Right ventricle myocardium inferior (tissue), 1 donor: ENCODE results near the gene NDOR1. TPM values are rescaled to one million over a fixed set of nuclear protein-coding genes. Genes with fewer than 3 reads are reported as not detected.
"Not testable (repeated sequence)": the region's sequence is repeated elsewhere in the genome, so short reads cannot be mapped to it uniquely, and the experiment has no call there.

Experiments
- ATAC-seq: fragments of 200-7000 bp; cut with Tn5 transposase; one replicate; pipeline ENCODE4 v1.9.1; 2020; ENCODE audit warnings: mild to moderate bottlenecking, moderate library complexity
- DNase-seq: peaks from one replicate; pipeline ENCODE4 v3.0.0; 2021; ENCODE audit errors: missing footprints
- intact Hi-C: fragments of 100-400 bp; cut with DNase I; formaldehyde crosslinking; loops from one replicate; pipeline ENCODE4 v1.11.0; 2022
- total RNA-seq: library from RNA; stranded (reverse); fragmentation: NEBNext Ultra II Directional; extraction: Animal tissue kit (Norgen Biotek cat#: 25700); gene quantifications from one replicate; pipeline ENCODE4 v1.2.1, GENCODE V29; 2021
- donor health status: DM: no; HTN: yes; CAD: no; lungs with severe emphysema.

The NDOR1 gene
- total RNA-seq, 1 donor from 2014 or later, result 5.9 TPM

DNA sequence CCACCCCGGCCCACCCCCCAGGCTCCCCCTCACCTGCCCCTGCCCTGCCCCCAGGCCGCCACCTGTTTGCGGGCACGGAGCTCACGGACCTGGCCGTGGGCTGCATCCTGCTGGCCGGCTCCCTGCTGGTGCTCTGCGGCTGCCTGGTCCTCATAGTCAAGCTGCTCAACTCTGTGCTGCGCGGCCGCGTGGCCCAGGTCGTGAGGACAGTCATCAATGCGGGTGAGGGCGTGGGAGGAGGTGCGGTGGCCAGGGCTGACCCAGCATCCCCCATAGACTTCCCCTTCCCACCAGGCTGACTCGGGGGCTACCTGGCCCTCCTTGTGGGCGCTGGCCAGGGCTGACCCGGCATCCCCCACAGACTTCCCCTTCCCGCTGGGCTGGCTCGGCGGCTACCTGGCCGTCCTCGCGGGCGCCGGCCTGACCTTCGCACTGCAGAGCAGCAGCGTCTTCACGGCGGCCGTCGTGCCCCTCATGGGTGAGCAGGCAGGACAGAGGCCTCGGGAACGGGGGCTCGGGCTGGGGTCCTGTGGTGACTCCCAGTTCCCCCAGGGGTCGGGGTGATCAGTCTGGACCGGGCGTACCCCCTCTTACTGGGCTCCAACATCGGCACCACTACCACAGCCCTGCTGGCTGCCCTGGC lies 28.7 kb downstream of the NDOR1 start:
- intact Hi-C loops, result no loop called here
- no peak for ATAC-seq
- DNase-seq, result no peak

GRCh38 chr9:137234758-137235423 lies 29.4 kb downstream of the NDOR1 start:
- intact Hi-C loops, result loop anchor here (5.0 kb wide), 1 partner anchor 48 kb away; the partner anchor contains the start of genes ANAPC2 and SSNA1
- no peak for DNase-seq
- ATAC-seq, result no peak

- no peak for DNase-seq
- no peak for ATAC-seq
- intact Hi-C loops, result loop anchor here (5.0 kb wide), 1 partner anchor 48 kb away; the partner anchor contains the start of genes ANAPC2 and SSNA1
Measured at GRCh38 chr9:137235424-137236237, 30.1 kb downstream of the NDOR1 start.

- ATAC-seq, result peak; percentile 29
- intact Hi-C loops, result loop anchor here (5.0 kb wide), 1 partner anchor 49 kb away; the partner anchor contains the start of genes ANAPC2 and SSNA1
- peak; percentile 92 for DNase-seq
Measured at GRCh38 chr9:137236238-137236935, 30.9 kb downstream of the NDOR1 start.

GRCh38 chr9:137236936-137237421 lies 31.5 kb downstream of the NDOR1 start:
- intact Hi-C loops, result loop anchor here (5.0 kb wide), 1 partner anchor 50 kb away; the partner anchor contains the start of genes ANAPC2 and SSNA1
- no peak for ATAC-seq
- DNase-seq, result no peak

DNA sequence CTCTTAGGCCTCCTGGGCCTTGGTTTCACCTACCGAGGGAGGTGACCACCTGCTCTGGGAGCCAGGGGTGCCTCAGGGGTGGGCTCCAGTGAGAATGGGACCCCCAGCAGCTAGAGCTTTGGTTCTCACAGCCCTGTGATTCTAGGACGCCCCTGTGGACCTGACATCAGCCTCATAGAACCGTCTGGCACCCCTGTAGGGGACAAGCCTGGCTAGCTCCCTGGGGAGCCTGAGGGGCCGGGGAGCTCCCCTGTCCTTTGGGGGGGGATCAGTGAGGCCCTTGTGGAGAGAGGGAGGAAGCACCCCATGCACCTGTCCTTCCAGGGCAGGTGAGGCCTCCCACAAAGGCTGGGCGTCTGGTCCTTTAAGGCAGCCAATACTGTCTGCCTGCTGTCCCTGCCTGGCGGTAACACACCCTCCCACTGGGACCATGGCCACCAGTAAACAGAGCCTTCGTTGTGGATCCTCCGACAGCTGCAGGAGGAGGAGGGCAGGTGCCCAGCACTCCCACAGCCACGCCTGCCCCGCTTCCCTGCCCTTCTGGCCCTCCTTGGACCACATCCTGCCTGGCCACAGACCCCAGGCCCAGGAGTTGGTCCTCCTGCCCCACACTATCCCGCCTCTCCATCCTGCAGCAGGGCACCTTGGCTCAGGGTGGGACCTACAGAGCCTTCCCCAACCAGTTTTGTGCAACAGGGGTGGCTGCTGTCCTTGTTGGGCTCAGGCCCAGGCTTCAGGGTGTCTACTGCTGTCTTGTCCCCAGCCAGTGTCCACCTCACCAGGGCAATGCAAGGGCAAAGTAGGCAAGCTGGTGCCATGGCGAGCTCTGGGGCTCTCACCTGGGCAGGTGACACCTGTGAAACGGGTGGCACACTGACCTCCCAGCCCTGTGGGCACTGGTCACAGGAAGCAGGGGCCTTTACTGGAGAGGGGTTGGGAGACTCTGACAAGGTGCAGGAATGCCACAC lies 32.5 kb downstream of the NDOR1 start:
- intact Hi-C loops, result loop anchor here (5.0 kb wide), 1 partner anchor 51 kb away; the partner anchor contains the start of genes ANAPC2 and SSNA1
- DNase-seq, result no peak
- no peak for ATAC-seq

DNA sequence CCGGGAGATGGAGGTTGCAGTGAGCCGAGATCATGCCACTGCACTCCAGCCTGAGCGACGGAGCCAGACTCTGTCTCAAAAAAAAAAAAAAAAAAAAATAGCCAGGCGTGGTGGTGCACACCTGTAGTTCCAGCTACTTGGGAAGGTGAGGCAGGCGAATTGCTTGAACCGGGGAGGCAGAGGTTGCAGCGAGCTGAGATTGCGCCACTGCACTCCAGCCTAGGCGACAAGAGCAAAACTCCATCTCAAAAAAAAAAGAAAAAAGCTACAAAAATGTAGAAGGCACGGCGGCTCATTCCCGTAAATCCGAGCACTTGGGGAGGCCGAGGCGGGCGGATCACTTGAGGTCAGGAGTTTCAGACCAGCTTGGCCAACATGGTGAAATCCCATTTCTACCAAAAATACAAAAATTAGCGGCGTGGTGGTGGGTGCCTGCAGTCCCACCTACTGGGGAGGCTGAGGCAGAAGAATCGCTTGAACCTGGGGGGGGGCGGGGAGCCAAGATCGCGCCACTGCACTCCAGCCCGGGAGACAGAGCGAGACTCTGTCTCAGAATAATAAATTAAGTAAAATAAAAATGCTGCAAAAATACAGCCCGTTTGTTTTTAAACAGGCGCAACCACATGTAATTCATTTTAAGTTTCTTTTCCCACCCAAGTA lies 34.2 kb downstream of the NDOR1 start:
- not testable (repeated sequence) for DNase-seq, ATAC-seq
- intact Hi-C loops, result loop anchor here (2.0 to 5.0 kb wide), 3 partner anchors 37 to 61 kb away; partner anchors contain the start of genes ANAPC2, SSNA1 and TOR4A

DNA sequence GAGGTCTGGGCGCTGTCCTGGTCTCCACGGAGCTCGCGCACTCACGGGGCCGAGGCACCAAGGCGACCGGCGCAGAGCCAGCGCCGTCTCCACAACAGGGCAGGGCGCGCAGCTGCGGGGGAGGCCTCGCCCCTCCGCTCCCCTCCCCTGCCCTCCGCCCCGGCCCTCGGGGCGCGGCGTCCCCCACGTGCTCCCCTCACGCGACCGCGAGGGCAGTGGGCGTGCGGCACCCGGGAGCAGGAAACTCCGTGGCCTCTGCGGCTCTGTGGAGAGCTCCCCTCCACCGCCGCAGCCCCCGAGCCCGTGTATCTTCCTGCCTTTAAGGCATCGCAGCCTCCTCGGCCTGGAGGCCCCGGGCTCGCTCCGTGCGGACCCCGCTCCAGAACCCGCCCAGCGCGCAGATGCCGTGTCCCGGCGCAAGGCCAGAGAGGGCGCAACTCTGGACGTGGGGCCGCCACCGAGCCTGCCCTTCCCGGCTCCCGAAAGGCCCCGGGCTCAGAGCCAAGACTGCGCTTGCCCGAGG lies 34.9 kb downstream of the NDOR1 start:
- peak; percentile 91 for DNase-seq
- peak; percentile 70 for ATAC-seq
- intact Hi-C loops, result loop anchor here (2.0 kb wide), 2 partner anchors 36 to 60 kb away; partner anchors contain the start of gene TOR4A

- intact Hi-C loops, result loop anchor here (2.0 kb wide), 2 partner anchors 36 to 60 kb away; partner anchors contain the start of gene TOR4A
- peak; percentile 91 for ATAC-seq
- DNase-seq, result peak; percentile 99
Measured at GRCh38 chr9:137240841-137241489, 35.5 kb downstream of the NDOR1 start, which contains the start of gene TUBB4B. Gene TUBB4B (plus strand): TSS chr9:137241287. CDS start chr9:137241361, 74 bp downstream.

DNA sequence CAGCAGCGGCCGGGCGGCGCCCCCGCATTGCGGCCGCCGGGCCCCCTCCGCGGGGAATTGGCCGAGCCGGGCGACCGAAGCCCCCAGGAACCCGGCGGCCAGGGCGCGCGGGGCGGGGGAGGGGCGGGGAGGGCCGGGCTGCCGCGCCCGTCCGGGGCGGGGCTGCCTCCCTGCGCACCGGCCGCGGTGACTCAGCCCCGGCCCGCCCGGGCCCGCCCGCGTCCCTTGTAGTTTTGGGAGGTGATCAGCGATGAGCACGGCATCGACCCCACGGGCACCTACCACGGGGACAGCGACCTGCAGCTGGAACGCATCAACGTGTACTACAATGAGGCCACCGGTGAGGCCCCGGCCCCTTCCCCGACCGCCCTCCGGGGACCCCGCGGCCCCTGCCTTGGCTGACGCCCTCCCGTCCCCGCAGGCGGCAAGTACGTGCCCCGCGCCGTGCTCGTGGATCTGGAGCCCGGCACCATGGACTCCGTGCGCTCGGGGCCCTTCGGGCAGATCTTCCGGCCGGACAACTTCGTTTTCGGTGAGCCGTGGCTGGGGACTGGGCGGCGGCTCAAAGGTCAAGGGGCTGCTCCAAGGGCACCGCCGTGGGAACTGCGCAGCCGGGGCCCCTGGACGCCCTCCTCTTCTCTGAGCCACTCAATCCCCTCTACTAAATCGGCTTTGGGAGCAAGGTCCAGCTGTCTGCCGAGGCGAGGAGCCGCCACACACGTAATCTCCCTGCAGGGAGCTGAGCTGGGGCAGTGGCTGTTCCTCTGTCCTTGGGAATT lies 36.2 kb downstream of the NDOR1 start:
- DNase-seq, result peak; percentile 87
- ATAC-seq, result no peak
- intact Hi-C loops, result loop anchor here (2.0 kb wide), 2 partner anchors 35 to 59 kb away; partner anchors contain the start of gene TOR4A

DNA sequence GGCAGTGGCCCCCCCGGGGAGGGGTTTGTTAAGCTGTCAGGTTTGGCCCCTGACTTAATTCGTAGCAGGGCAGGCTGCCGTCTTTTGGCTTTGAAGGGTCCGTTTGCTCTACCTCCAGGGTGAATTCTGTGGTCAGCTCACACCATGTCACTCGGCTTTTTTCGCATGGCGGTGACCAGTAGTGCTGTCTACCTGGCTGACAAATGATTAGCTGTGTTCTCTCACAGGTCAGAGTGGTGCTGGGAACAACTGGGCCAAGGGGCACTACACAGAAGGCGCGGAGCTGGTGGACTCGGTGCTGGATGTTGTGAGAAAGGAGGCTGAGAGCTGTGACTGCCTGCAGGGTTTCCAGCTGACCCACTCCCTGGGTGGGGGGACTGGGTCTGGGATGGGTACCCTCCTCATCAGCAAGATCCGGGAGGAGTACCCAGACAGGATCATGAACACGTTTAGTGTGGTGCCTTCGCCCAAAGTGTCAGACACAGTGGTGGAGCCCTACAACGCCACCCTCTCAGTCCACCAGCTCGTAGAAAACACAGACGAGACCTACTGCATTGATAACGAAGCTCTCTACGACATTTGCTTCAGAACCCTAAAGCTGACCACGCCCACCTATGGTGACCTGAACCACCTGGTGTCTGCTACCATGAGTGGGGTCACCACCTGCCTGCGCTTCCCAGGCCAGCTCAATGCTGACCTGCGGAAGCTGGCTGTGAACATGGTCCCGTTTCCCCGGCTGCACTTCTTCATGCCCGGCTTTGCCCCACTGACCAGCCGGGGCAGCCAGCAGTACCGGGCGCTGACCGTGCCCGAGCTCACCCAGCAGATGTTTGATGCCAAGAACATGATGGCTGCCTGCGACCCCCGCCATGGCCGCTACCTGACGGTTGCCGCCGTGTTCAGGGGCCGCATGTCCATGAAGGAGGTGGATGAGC lies 37.0 kb downstream of the NDOR1 start:
- intact Hi-C loops, result no loop called here
- no peak for DNase-seq
- ATAC-seq, result no peak

DNA sequence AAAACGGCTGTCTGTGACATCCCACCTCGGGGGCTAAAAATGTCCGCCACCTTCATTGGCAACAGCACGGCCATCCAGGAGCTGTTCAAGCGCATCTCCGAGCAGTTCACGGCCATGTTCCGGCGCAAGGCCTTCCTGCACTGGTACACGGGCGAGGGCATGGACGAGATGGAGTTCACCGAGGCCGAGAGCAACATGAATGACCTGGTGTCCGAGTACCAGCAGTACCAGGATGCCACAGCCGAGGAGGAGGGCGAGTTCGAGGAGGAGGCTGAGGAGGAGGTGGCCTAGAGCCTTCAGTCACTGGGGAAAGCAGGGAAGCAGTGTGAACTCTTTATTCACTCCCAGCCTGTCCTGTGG lies 37.7 kb downstream of the NDOR1 start:
- DNase-seq, ATAC-seq, intact Hi-C loops: not testable (repeated sequence)

DNA sequence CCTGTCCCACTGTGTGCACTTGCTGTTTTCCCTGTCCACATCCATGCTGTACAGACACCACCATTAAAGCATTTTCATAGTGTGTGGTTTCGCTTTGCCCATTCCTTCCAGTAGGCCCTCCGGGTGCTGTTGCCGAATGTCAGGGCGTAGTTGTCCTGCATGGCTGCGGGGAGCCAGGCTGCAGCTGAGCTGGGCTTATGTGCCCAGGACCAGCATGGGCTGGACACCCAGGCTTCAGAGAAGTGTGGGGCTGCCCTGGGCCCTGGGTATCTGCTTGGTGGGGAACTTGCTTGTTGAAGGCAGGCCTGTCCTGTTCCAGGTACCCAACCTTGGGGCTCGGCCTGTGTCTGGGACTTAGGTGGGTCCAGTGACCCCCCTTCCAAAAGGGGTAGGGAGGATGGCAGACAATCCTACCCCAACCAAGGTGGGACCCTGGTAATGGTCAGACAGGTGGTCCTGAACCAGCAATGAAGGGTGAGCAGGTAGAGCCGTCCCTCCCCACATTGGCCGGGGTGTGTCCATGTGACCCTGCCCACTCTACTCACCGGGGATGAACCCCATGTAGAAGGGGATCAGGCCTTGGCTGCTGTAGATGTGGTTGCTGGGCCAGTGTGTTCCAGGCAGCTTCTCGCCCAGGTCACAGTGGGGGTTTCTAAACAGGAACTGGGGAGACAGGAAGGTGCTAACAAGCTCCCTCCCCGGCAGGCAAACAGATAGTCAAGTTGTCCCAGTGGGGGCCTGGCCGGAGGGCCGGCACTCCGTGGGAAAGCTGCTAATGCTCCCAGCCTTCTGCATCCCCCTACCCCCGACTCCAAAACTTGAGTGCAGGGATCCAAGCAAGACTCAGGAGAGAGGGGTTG lies 38.4 kb downstream of the NDOR1 start:
- no peak for DNase-seq
- intact Hi-C loops, result no loop called here
- no peak for ATAC-seq
